ENCODE results near the gene UCMA. TPM values are rescaled to one million over a fixed set of nuclear protein-coding genes. Genes with fewer than 3 reads are reported as not detected.
"Not testable (repeated sequence)": the region's sequence is repeated elsewhere in the genome, so short reads cannot be mapped to it uniquely, and the experiment has no call there.

The UCMA gene
- total RNA-seq, 1 donor from 2014 or later = not detected

DNA sequence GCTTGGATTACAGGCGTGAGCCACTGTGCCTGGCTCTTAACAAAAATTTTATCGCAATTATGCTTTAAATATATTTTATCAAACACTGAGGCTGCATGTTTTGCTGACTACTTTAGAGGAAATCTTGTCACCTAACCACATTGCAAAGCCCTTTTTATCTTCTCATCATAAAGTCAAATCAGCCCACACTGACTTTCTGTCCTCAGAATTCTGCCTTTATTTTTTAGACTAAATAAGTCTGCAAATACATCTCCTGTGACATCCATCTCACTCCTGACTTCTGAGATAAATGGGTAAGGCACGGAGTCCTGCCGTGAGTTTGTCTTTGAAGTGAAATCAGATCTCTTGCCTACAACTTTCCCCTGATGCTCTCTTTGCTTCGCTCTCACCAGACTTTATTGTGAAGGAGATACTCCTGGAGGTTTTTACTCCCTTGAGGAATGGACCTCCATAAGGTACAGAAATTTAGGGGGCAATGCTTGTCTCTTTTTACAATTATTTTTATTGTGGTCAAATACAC lies 23.5 kb upstream of the UCMA start:
- H3K27ac Mint-ChIP-seq (ENCODE audit: unreplicated experiment) = no peak overlapping the region

GRCh38 chr10:13256627-13257026 lies 22.5 kb upstream of the UCMA start:
- DNase-seq (ENCODE audit: low spot score) = no peak
- no peaks in the 10 kb centered on the region for H3K4me1 Mint-ChIP-seq (ENCODE audit: unreplicated experiment)
- H3K4me3 Mint-ChIP-seq (ENCODE audit: unreplicated experiment) = no peak overlapping the region
- no peaks in the 10 kb centered on the region for H3K9me3 Mint-ChIP-seq (ENCODE audit: unreplicated experiment)
- peaks cover 9% of the 10 kb centered on the region for H3K36me3 Mint-ChIP-seq (ENCODE audit: low read depth, unreplicated experiment)
- no peak for TF ChIP-seq CTCF (IDR thresholded peaks at IDR 0.05; ENCODE audit: unreplicated experiment)
- H3K27me3 Mint-ChIP-seq (ENCODE audit: unreplicated experiment) = peaks cover 1% of the 10 kb centered on the region
- no peak overlapping the region for H3K27ac Mint-ChIP-seq (ENCODE audit: unreplicated experiment)

More for the DNA sequence above, 23.5 kb upstream of the UCMA start:
- Mint-ChIP-seq H3K9me3 (ENCODE audit: unreplicated experiment) (no peaks in the 10 kb centered on the region), H3K4me3 (ENCODE audit: unreplicated experiment) (no peak overlapping the region), H3K4me1 (ENCODE audit: unreplicated experiment) (no peaks in the 10 kb centered on the region), H3K36me3 (ENCODE audit: low read depth, unreplicated experiment) (peaks cover 11% of the 10 kb centered on the region), H3K27me3 (ENCODE audit: unreplicated experiment) (peaks cover 1% of the 10 kb centered on the region)
- no peak for DNase-seq (ENCODE audit: low spot score)
- TF ChIP-seq CTCF (IDR thresholded peaks at IDR 0.05; ENCODE audit: unreplicated experiment) = no peak

DNA sequence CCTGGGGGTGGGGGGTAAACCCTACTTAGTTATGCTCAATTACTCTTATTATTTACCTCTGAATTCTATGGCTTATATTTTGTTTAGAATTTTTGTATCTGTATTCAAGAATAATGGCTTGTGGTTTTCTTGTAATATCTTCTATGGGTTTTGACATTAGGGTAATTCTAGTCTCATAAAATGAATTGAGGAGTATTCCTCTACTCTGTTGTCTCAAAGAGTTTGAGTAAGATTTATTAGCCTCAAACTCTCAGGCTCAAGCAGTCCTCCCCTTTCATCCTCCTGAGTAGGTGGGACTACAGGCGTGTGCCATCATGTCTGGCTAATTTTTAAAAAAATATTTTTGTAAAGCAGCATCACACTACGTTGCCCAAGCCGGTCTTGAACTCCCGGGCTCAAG lies 19.6 kb upstream of the UCMA start:
- TF ChIP-seq CTCF (IDR thresholded peaks at IDR 0.05; ENCODE audit: unreplicated experiment) = no peak
- no peak for DNase-seq (ENCODE audit: low spot score)
- H3K36me3 Mint-ChIP-seq (ENCODE audit: low read depth, unreplicated experiment) = no peaks in the 10 kb centered on the region
- no peaks in the 10 kb centered on the region for H3K27me3 Mint-ChIP-seq (ENCODE audit: unreplicated experiment)
- no peak overlapping the region for H3K27ac Mint-ChIP-seq (ENCODE audit: unreplicated experiment)
- H3K4me3 Mint-ChIP-seq (ENCODE audit: unreplicated experiment) = no peak overlapping the region
- no peaks in the 10 kb centered on the region for H3K9me3 Mint-ChIP-seq (ENCODE audit: unreplicated experiment)
- no peaks in the 10 kb centered on the region for H3K4me1 Mint-ChIP-seq (ENCODE audit: unreplicated experiment)

DNA sequence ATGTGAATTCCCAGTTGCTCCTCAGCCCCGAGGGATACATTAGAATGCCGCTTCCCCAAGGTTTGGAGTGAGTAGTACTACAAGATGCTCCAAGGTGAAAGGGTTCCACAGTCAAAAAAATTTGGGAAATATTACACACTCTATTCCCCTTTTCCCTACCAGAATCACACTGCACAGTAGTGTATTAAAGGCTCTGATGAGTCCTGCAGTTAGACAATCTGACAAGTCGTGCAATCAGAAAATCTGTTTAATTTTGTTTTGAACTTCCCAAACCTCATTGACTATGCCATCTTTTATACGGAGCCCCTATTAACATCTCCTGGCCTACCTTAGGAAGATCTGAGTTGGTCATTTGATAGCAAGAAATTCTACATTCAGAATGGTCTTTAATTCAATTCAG lies 13.6 kb upstream of the UCMA start:
- Mint-ChIP-seq H3K4me3 (ENCODE audit: unreplicated experiment) (no peak overlapping the region), H3K27ac (ENCODE audit: unreplicated experiment) (no peak overlapping the region), H3K4me1 (ENCODE audit: unreplicated experiment) (no peaks in the 10 kb centered on the region), H3K36me3 (ENCODE audit: low read depth, unreplicated experiment) (no peaks in the 10 kb centered on the region), H3K9me3 (ENCODE audit: unreplicated experiment) (no peaks in the 10 kb centered on the region), H3K27me3 (ENCODE audit: unreplicated experiment) (peaks cover 4% of the 10 kb centered on the region)
- TF ChIP-seq CTCF (IDR thresholded peaks at IDR 0.05; ENCODE audit: unreplicated experiment) = no peak
- DNase-seq (ENCODE audit: low spot score) = no peak

DNA sequence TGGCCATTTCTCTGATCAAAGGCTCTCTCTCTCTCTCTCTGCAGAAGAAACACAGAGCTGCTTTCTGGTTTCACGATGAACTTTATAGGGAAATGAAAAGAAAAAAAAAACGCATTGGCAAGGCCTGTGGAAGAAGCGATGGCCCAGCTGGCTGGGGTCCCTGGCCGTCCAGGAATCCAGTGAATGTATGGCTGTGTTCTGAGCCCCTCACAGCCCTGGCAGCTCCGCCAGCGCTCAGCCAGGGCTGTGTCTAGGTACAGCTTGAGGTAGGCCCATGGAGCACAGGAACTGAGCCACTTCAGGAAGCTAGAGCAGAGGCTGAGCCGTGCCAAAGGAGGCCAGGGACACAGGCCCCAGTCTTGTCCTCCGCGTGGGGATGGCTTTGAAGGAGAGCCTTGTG lies 13.1 kb upstream of the UCMA start:
- DNase-seq (ENCODE audit: low spot score) = no peak
- no peaks in the 10 kb centered on the region for H3K4me1 Mint-ChIP-seq (ENCODE audit: unreplicated experiment)
- H3K4me3 Mint-ChIP-seq (ENCODE audit: unreplicated experiment) = no peak overlapping the region
- no peaks in the 10 kb centered on the region for H3K9me3 Mint-ChIP-seq (ENCODE audit: unreplicated experiment)
- TF ChIP-seq CTCF (IDR thresholded peaks at IDR 0.05; ENCODE audit: unreplicated experiment) = no peak
- H3K27me3 Mint-ChIP-seq (ENCODE audit: unreplicated experiment) = peaks cover 4% of the 10 kb centered on the region
- H3K36me3 Mint-ChIP-seq (ENCODE audit: low read depth, unreplicated experiment) = no peaks in the 10 kb centered on the region
- H3K27ac Mint-ChIP-seq (ENCODE audit: unreplicated experiment) = no peak overlapping the region

DNA sequence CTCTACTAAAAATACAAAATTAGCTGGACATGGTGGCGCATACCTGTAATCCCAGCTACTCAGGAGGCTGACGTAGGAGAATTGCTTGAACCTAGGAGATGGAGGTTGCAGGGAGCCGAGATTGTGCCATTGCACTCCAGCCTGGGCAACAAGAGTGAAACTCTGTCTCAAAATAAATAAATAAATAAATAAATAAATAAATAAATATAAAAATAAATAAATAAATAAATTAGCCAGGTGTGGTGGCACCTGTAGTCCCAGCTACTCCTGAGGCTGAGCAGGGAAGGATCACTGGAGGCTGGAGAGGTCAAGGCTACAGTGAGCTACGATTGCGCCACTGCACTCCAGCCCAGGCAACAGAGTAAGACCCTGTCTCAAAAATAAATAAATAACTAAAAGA lies 8.1 kb upstream of the UCMA start:
- H3K27ac Mint-ChIP-seq (ENCODE audit: unreplicated experiment); DNase-seq (ENCODE audit: low spot score); H3K9me3 Mint-ChIP-seq (ENCODE audit: unreplicated experiment); H3K4me3 Mint-ChIP-seq (ENCODE audit: unreplicated experiment); H3K36me3 Mint-ChIP-seq (ENCODE audit: low read depth, unreplicated experiment); H3K27me3 Mint-ChIP-seq (ENCODE audit: unreplicated experiment); H3K4me1 Mint-ChIP-seq (ENCODE audit: unreplicated experiment): not testable (repeated sequence)
